ENCODE results near the gene GPC6.
"Not testable (repeated sequence)": the region's sequence is repeated elsewhere in the genome, so short reads cannot be mapped to it uniquely, and the experiment has no call there.

The GPC6 gene

DNA sequence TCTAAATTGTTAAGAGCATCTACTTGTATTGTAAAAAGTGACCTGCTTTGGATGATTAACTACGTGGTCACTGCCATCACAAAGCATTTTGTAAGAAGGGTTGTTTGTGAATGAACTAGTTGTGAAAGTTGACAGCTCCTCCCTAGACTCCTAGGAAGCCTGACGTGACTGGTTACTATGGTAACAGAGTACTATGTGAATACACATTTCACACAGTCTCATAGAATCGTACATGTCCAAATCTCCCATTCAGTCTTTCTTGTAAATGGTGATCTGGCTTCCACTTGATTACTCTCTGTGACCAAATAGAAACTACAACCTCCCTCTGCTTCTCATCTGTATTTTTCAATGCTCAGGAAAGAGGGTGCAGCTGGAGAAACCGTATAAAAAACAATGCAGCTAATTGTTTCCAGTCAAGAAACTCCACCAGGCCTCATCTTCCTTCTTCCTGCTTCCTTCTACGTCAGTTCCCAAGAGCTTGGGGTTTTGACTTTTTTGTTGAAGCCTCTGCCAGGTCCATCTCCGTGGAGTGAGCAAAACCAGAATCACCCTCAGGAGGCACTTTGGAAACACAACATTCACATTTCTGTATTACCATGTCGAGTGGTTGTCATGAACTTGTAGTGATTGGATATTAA is 83.4 kb downstream of the GPC6 start:
- no peak overlapping the region for H3K27ac ChIP-seq (ENCODE audit: poor library complexity, severe bottlenecking)
- no peaks in the 10 kb centered on the region for H3K36me3 ChIP-seq (ENCODE audit: low read depth)
- H3K4me1 ChIP-seq (ENCODE audit: insufficient read depth, poor library complexity, severe bottlenecking) = peaks cover 9% of the 10 kb centered on the region
- TF ChIP-seq CTCF (IDR thresholded peaks at IDR 0.05; ENCODE audit: poor library complexity, severe bottlenecking) = no peak
- H3K9me3 ChIP-seq (ENCODE audit: severe bottlenecking) = no peaks in the 10 kb centered on the region
- no peak for DNase-seq (ENCODE audit: low spot score)
- no peak overlapping the region for H3K4me3 ChIP-seq (ENCODE audit: severe bottlenecking)
- no peaks in the 10 kb centered on the region for H3K27me3 ChIP-seq (ENCODE audit: insufficient read depth, poor library complexity, severe bottlenecking)
- ATAC-seq (ENCODE audit: low read depth) = peak; percentile 54; the same call in 2 of the 3 replicates

DNA sequence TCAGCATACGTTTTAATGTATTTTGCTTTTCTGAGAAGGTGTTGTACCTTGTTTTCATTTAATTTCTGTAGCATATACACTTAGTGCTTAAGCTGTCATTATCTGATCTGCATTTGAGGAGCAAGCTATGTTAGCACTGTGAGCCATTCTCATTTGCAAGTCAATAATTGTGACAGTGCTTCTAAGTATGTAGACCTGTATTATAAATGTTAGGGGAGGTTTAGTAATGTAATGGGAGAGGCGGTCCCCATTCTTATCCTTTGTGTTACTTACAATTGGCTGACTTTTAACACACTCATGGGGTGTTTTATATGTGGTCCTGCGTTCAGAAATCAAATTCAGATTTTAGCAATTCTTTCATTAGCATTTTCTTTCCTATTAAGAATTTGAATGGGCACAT is 90.2 kb downstream of the GPC6 start:
- Histone ChIP-seq H3K27ac (ENCODE audit: poor library complexity, severe bottlenecking) (no peak overlapping the region), H3K36me3 (ENCODE audit: low read depth) (no peaks in the 10 kb centered on the region), H3K4me3 (ENCODE audit: severe bottlenecking) (no peak overlapping the region), H3K4me1 (ENCODE audit: insufficient read depth, poor library complexity, severe bottlenecking) (no peaks in the 10 kb centered on the region), H3K27me3 (ENCODE audit: insufficient read depth, poor library complexity, severe bottlenecking) (no peaks in the 10 kb centered on the region), H3K9me3 (ENCODE audit: severe bottlenecking) (peaks cover 9% of the 10 kb centered on the region)
- DNase-seq (ENCODE audit: low spot score) (no peak), ATAC-seq (ENCODE audit: low read depth) (no peak)
- no peak for TF ChIP-seq CTCF (IDR thresholded peaks at IDR 0.05; ENCODE audit: poor library complexity, severe bottlenecking)

- DNase-seq (ENCODE audit: low spot score) (no peak), ATAC-seq (ENCODE audit: low read depth) (peak; percentile 58; the same call in 2 of the 3 replicates)
- no peaks in the 10 kb centered on the region for H3K4me1 ChIP-seq (ENCODE audit: insufficient read depth, poor library complexity, severe bottlenecking)
Observed at GRCh38 chr13:93318534-93319254, 92.1 kb downstream of the GPC6 start.

DNA sequence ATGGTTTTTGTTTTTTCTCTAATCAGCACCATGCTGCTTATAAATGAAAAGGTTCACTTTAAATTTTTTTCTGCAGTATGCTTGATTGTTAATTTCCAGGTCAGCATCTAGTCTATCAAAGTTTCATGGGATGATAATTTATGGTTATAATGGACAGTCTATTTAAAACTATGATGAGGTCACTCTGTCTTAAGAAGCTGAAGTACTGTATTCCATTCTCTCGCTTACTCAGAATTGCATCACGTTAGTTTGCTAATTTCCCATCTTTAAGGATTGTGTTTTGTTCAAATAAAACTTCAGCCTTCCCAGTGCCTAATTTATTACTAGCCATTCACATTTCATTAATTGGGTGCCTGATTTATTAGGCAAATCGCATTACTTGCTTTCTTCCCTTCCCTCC is 94.3 kb downstream of the GPC6 start:
- no peak overlapping the region for H3K27ac ChIP-seq (ENCODE audit: poor library complexity, severe bottlenecking)
- ATAC-seq (ENCODE audit: low read depth) = no peak
- H3K4me1 ChIP-seq (ENCODE audit: insufficient read depth, poor library complexity, severe bottlenecking) = no peaks in the 10 kb centered on the region
- DNase-seq (ENCODE audit: low spot score) = no peak
- no peak overlapping the region for H3K4me3 ChIP-seq (ENCODE audit: severe bottlenecking)
- peaks cover 9% of the 10 kb centered on the region for H3K9me3 ChIP-seq (ENCODE audit: severe bottlenecking)
- H3K36me3 ChIP-seq (ENCODE audit: low read depth) = no peaks in the 10 kb centered on the region
- no peak for TF ChIP-seq CTCF (IDR thresholded peaks at IDR 0.05; ENCODE audit: poor library complexity, severe bottlenecking)
- H3K27me3 ChIP-seq (ENCODE audit: insufficient read depth, poor library complexity, severe bottlenecking) = no peaks in the 10 kb centered on the region

More at GRCh38 chr13:93318534-93319254, 92.1 kb downstream of the GPC6 start:
- TF ChIP-seq CTCF (IDR thresholded peaks at IDR 0.05; ENCODE audit: poor library complexity, severe bottlenecking) = no peak
- Histone ChIP-seq H3K9me3 (ENCODE audit: severe bottlenecking) (peaks cover 9% of the 10 kb centered on the region), H3K27ac (ENCODE audit: poor library complexity, severe bottlenecking) (no peak overlapping the region), H3K4me3 (ENCODE audit: severe bottlenecking) (no peak overlapping the region), H3K36me3 (ENCODE audit: low read depth) (no peaks in the 10 kb centered on the region), H3K27me3 (ENCODE audit: insufficient read depth, poor library complexity, severe bottlenecking) (no peaks in the 10 kb centered on the region)

GRCh38 chr13:93323880-93324279 is 97.3 kb downstream of the GPC6 start:
- not testable (repeated sequence) for H3K4me3 ChIP-seq (ENCODE audit: severe bottlenecking); ATAC-seq (ENCODE audit: low read depth); H3K4me1 ChIP-seq (ENCODE audit: insufficient read depth, poor library complexity, severe bottlenecking); H3K9me3 ChIP-seq (ENCODE audit: severe bottlenecking); DNase-seq (ENCODE audit: low spot score); H3K36me3 ChIP-seq (ENCODE audit: low read depth); H3K27ac ChIP-seq (ENCODE audit: poor library complexity, severe bottlenecking); H3K27me3 ChIP-seq (ENCODE audit: insufficient read depth, poor library complexity, severe bottlenecking)
